T-cell (primary cell): ENCODE results near the gene ITPR2. TPM values are rescaled to one million over a fixed set of nuclear protein-coding genes. Genes with fewer than 3 reads are reported as not detected.

Experiments used
- ATAC-seq, 4 experiments: fragments of 200-7000 bp in 3 of 4; fragments of 150-1000 bp in 1 of 4; cut with Tn5 transposase; replicated peaks in 1 of 4; 1 replicate in 3 of 4; 2 replicates in 1 of 4; pipeline ENCODE4 v1.10.0; 2021; ENCODE audit warnings: moderate library complexity in 3 of 4, mild to moderate bottlenecking in 2 of 4, moderate number of reproducible peaks in 1 of 4
- CTCF ChIA-PET, 2 donors: fragments of 300-600 bp; sonication (Branson Sonifier 250); formaldehyde crosslinking; loops; one replicate each; lab custom pipeline; 2022; ENCODE audit warnings: antibody characterized with exemption in 2 of 2; lab: Charles Lee
- POLR2A ChIA-PET, 2 donors: fragments of 300-600 bp; sonication (Branson Sonifier 250); formaldehyde crosslinking; loops; one replicate each; lab custom pipeline; 2022; ENCODE audit warnings: antibody characterized with exemption in 2 of 2; lab: Charles Lee
- DNase-seq, 35 experiments: peaks; one replicate each; pipeline versions ENCODE4 v3.0.0 to v3.0.0-alpha.2; 2013 to 2023
- H3K27ac ChIP-seq: one replicate; pipeline ENCODE4 v1.5.1; 2013; ENCODE audit warnings: low read length
- H3K27me3 ChIP-seq, 2 experiments: replicated peaks in 1 of 2; 1 replicate in 1 of 2; 2 replicates in 1 of 2; pipeline versions ENCODE4 v1.6.1 to v1.7.0; 2013; ENCODE audit warnings: low read length in 1 of 2, mixed read lengths in 1 of 2; ENCODE audit not compliant: control insufficient read depth in 2 of 2, insufficient read depth in 2 of 2; ENCODE audit errors: extremely low read depth in 1 of 2
- H3K36me3 ChIP-seq, 2 donors: 1 replicate in 1 of 2; 2 replicates in 1 of 2; pipeline versions ENCODE4 v1.6.1 to v1.7.0; 2013; ENCODE audit warnings: low read length in 1 of 2; ENCODE audit not compliant: control insufficient read depth in 2 of 2, insufficient read depth in 1 of 2; ENCODE audit errors: extremely low read depth in 1 of 2
- H3K4me1 ChIP-seq, 2 experiments: 1 replicate in 1 of 2; 2 replicates in 1 of 2; pipeline versions ENCODE4 v1.6.1 to v1.7.0; 2013; ENCODE audit warnings: low read length in 2 of 2, mixed read lengths in 1 of 2; ENCODE audit not compliant: insufficient read depth in 2 of 2, control insufficient read depth in 1 of 2; ENCODE audit errors: extremely low read depth in 1 of 2
- H3K4me3 ChIP-seq, 2 donors: 1 replicate in 1 of 2; 2 replicates in 1 of 2; pipeline versions ENCODE4 v1.5.1 to v1.7.0; 2013; ENCODE audit warnings: mild to moderate bottlenecking in 2 of 2, low read length in 1 of 2, moderate library complexity in 1 of 2; ENCODE audit not compliant: control insufficient read depth in 1 of 2; ENCODE audit errors: extremely low read depth in 1 of 2
- H3K9me3 ChIP-seq: 2 replicates; pipeline ENCODE4 v1.7.0; 2013
- H3K27ac Mint-ChIP-seq, 2 donors: one replicate each; pipeline ENCODE4 v1.8.0; 2020 to 2021; ENCODE audit warnings: mild to moderate bottlenecking in 2 of 2, mixed read lengths in 2 of 2
- H3K27me3 Mint-ChIP-seq, 2 donors: one replicate each; pipeline ENCODE4 v1.8.0; 2021 to 2022; ENCODE audit warnings: mixed read lengths in 2 of 2
- H3K36me3 Mint-ChIP-seq: one replicate; pipeline ENCODE4 v1.8.0; 2021; ENCODE audit warnings: mixed read lengths
- H3K4me1 Mint-ChIP-seq, 3 donors: one replicate each; pipeline ENCODE4 v1.8.0; 2020 to 2022; ENCODE audit warnings: mixed read lengths in 3 of 3, mild to moderate bottlenecking in 1 of 3
- H3K4me3 Mint-ChIP-seq, 3 donors: one replicate each; pipeline ENCODE4 v1.8.0; 2020 to 2022; ENCODE audit warnings: mild to moderate bottlenecking in 3 of 3, mixed read lengths in 3 of 3, moderate library complexity in 3 of 3
- H3K9me3 Mint-ChIP-seq, 3 donors: one replicate each; pipeline ENCODE4 v1.8.0; 2020 to 2022; ENCODE audit warnings: mixed read lengths in 3 of 3
- WGBS: methylation state at CpG from one replicate; pipeline ENCODE4 v1.1.5; 2013; ENCODE audit warnings: missing lambda C conversion rate; ENCODE audit not compliant: insufficient coverage; 5-methylcytosine and 5-hydroxymethylcytosine counted together
- total RNA-seq, 35 experiments: library from RNA in 6 of 35; stranded (reverse) in 6 of 35; fragments of 120-200 nt in 1 of 35; gene quantifications; one replicate each; pipeline versions ENCODE4 v1.2.1 to v1.2.4 and lab custom pipeline; 2013 to 2026

ITPR2 gene
- total RNA-seq, 5 donors from 2014 or later (not counting 1 experiment from before 2014, with no cell fraction given) = 38.8 to 52.5 (median 44.5) TPM

DNA sequence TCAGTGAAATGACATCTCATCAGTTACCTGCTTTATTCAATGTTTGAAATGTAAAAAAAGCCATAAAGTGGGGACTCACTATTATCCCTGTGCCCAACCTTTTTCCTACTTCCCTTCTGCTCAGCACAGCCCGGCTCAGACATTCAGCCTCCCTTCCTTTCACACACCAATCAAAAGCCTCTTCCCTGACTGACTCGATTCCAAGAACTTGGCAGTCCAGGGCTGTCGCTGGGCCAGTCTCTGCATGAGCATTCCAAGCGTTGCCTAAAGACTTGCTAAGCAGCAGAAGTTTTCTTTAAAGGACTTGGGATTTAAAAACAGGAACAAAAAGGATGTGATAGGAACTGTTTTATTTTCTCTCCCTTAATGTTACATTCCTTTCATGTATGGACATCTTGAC lies 22.7 kb downstream of the ITPR2 start:
- H3K4me1 ChIP-seq = peaks cover 0 to 3% of the 10 kb centered on the region in 2 experiments
- Mint-ChIP-seq H3K27ac (no peak overlapping the region), H3K4me3 (no peak overlapping the region), H3K4me1 (peaks cover 20 to 34% (median 33%) of the 10 kb centered on the region in 3 donors), H3K36me3 (peaks cover 27% of the 10 kb centered on the region), H3K27me3 (no peaks in the 10 kb centered on the region), H3K9me3 (no peaks in the 10 kb centered on the region)
- POLR2A ChIA-PET = no interaction called here
- no peak for DNase-seq
- no peaks in the 10 kb centered on the region for H3K9me3 ChIP-seq
- H3K27me3 ChIP-seq = no peaks in the 10 kb centered on the region
- no peak for ATAC-seq
- no peak overlapping the region for H3K4me3 ChIP-seq
- no peak overlapping the region for H3K27ac ChIP-seq
- CTCF ChIA-PET = no interaction called here
- WGBS = 100% methylated on average over 1 of the region's 4 CpGs
- H3K36me3 ChIP-seq = no peaks in the 10 kb centered on the region

DNA sequence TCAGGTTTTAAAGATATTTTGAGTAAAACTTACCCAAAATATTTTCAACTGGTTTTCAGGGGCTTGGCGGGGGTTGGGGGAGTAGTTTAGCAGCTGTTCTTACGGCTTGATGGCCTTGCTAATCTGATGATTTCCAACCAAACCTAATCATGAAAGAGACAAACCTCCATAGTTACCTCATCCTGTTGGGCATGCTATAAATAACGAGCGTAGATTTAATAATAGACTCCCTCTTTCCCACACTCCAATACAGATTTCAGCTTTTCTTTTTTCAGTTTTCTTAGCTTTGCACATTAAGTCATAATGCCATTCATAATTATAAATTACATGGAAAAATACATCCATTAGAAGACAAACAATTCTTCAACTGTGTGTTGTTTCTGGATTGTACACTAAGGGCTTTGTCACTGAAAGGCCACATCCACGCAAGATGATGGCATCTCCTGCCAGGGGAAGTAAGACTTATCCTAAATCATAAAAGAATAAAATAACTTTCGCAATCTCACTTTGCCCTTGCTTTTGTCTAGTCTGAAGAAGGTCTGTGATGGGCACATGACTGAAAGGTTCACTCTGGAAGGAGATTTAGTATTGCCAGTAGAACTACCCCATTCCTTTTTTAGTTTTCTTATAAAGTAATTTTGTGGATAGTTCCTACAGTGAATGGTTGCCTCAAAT lies 23.2 kb downstream of the ITPR2 start:
- Mint-ChIP-seq H3K4me1 (peaks cover 21 to 36% (median 34%) of the 10 kb centered on the region in 3 donors), H3K27ac (no peak overlapping the region), H3K4me3 (no peak overlapping the region), H3K9me3 (no peaks in the 10 kb centered on the region), H3K27me3 (no peaks in the 10 kb centered on the region), H3K36me3 (peaks cover 27% of the 10 kb centered on the region)
- DNase-seq = no peak
- ChIA-PET POLR2A (no interaction called here), CTCF (no interaction called here)
- Histone ChIP-seq H3K4me1 (peaks cover 0 to 3% of the 10 kb centered on the region in 2 experiments), H3K9me3 (no peaks in the 10 kb centered on the region), H3K4me3 (no peak overlapping the region), H3K27me3 (no peaks in the 10 kb centered on the region), H3K36me3 (no peaks in the 10 kb centered on the region), H3K27ac (no peak overlapping the region)
- ATAC-seq = no peak
- 80% methylated on average over 2 of the region's 6 CpGs for WGBS

DNA sequence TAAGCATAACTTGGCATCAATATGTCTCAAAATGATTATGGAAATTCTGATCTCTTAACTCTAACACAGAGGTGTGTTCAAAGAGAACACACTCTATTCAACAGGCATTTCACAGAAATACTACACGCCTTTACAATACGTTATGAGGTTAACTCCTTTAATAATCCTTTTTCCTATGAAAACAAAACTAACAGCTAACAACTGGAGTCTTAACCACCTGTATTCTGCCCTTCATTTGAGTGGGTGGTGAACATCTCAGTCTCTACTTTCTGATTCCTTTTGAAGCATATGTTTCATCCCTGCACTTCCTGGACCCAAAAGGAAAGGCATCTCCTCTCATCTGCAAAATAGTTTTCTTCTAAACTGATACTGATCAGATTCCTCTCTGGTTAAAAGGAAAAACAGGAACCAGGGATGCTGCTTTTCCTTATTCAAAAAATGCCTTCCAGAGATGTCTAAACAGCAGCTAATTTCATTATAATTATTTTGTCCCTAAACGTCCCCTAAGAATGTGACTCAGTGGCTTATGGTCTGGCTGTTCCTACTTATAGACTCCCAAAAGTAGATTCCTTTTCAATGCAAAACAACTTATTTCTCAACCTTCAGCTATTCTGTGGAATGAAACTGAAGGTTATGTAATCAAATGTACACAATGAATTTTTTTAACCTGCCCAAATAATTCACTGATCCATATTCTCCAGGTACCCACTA lies 24.1 kb downstream of the ITPR2 start:
- Mint-ChIP-seq H3K4me3 (no peak overlapping the region), H3K36me3 (peaks cover 26% of the 10 kb centered on the region), H3K4me1 (peaks cover 27 to 38% (median 36%) of the 10 kb centered on the region in 3 donors), H3K27ac (no peak overlapping the region), H3K27me3 (no peaks in the 10 kb centered on the region), H3K9me3 (no peaks in the 10 kb centered on the region)
- H3K4me1 ChIP-seq = peaks cover 0 to 3% of the 10 kb centered on the region in 2 experiments
- H3K4me3 ChIP-seq = no peak overlapping the region
- H3K36me3 ChIP-seq = no peaks in the 10 kb centered on the region
- no peak overlapping the region for H3K27ac ChIP-seq
- ChIA-PET CTCF (no interaction called here), POLR2A (interaction anchor here in 1 of 2 donors (1.1 kb wide), 1 partner anchor 15 kb away, joined by 3 read pairs; no protein-coding TSS in a partner anchor)
- no peaks in the 10 kb centered on the region for H3K27me3 ChIP-seq
- WGBS = no CpG with 5 or more reads among the region's 3 CpGs
- DNase-seq (no peak), ATAC-seq (no peak)
- H3K9me3 ChIP-seq = no peaks in the 10 kb centered on the region

DNA sequence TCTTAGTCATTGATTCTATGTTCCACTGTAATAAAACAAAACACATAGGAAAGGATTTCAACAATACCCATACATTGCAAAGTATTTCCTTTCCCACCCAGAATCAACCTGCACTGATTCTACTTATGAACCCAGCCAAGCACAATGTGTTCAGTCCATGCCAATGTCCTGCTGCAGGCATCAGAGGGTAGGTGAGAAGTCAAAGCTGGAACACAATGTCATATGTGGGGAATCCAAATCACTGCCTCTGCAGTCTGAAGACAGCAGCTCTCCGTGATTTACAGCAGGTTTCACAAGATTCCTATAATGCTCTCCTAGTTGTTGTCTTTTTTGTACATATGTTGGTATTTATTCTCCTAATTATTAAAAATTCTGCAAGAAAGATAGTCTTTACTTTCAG lies 25.7 kb downstream of the ITPR2 start:
- Mint-ChIP-seq H3K4me1 (peaks cover 35 to 48% (median 44%) of the 10 kb centered on the region in 3 donors), H3K9me3 (no peaks in the 10 kb centered on the region), H3K36me3 (peaks cover 18% of the 10 kb centered on the region), H3K27ac (no peak overlapping the region), H3K4me3 (no peak overlapping the region), H3K27me3 (no peaks in the 10 kb centered on the region)
- no peaks in the 10 kb centered on the region for H3K9me3 ChIP-seq
- POLR2A ChIA-PET = interaction anchor here in 1 of 2 donors (0.5 kb wide), 1 partner anchor 10 kb away, joined by 4 read pairs; no protein-coding TSS in a partner anchor
- H3K4me1 ChIP-seq = peaks cover 0 to 3% of the 10 kb centered on the region in 2 experiments
- CTCF ChIA-PET = no interaction called here
- no CpG with 5 or more reads among the region's 1 CpG for WGBS
- ATAC-seq (no peak), DNase-seq (no peak)
- no peak overlapping the region for H3K27ac ChIP-seq
- H3K4me3 ChIP-seq = no peak overlapping the region
- no peaks in the 10 kb centered on the region for H3K36me3 ChIP-seq
- no peaks in the 10 kb centered on the region for H3K27me3 ChIP-seq

DNA sequence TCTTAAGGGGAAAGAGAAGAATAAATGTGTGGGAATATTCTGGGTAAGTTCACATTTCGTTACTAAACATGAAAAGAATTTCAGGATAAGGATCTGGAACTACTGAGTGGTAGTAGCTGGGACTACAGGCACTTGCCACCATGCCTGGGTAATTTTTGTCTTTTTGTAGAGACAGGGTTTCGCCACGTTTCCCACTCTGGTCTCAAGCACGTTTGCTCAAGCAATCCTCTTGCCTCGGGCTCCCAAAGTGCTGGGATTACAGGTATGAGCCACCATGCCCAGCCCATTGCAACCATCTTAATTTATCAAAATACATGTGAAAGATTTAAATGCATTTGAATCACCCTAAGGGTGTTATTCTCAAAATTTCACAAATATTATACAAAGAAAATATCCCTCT lies 26.4 kb downstream of the ITPR2 start:
- ATAC-seq (no peak), DNase-seq (no peak)
- Mint-ChIP-seq H3K36me3 (peaks cover 20% of the 10 kb centered on the region), H3K4me1 (peaks cover 35 to 50% (median 44%) of the 10 kb centered on the region in 3 donors), H3K27ac (no peak overlapping the region), H3K9me3 (no peaks in the 10 kb centered on the region), H3K4me3 (no peak overlapping the region), H3K27me3 (no peaks in the 10 kb centered on the region)
- H3K27ac ChIP-seq = no peak overlapping the region
- POLR2A ChIA-PET = no interaction called here
- H3K36me3 ChIP-seq = no peaks in the 10 kb centered on the region
- H3K4me3 ChIP-seq = no peak overlapping the region
- H3K4me1 ChIP-seq = peaks cover 0 to 3% of the 10 kb centered on the region in 2 experiments
- 90% methylated on average over 2 of the region's 5 CpGs for WGBS
- H3K9me3 ChIP-seq = no peaks in the 10 kb centered on the region
- no peaks in the 10 kb centered on the region for H3K27me3 ChIP-seq
- CTCF ChIA-PET = interaction anchor here in 1 of 2 donors (0.6 kb wide), 1 partner anchor 1624 kb away, joined by 3 read pairs; no protein-coding TSS in a partner anchor

DNA sequence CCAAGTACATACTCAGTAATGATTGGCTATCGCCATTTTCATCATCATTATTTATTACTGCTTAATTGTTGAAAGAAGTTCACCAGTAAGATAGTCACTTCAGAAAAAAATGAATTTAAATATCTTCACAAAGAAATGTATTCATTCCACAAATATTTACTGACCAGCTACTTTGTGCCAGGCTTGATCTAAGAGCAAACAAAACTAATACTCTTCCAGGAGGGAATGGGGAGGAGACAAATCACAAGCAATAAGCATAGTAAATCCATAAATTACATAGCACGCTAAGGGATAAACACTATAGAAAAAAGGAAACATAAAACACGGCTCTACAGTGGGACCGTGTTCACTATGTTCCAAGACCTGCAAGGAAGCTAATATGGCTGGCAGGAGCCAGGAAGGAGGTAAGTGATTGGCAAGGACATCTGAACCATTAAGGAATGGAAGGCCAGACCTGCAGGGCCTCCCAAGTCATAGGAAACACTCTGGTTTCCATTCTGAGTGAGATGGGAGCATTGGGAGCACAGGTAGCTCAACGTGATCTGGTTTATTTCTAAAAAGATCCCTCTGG lies 27.5 kb downstream of the ITPR2 start:
- Mint-ChIP-seq H3K36me3 (peaks cover 27% of the 10 kb centered on the region), H3K9me3 (no peaks in the 10 kb centered on the region), H3K4me3 (no peak overlapping the region), H3K27ac (no peak overlapping the region), H3K4me1 (peaks cover 35 to 59% (median 44%) of the 10 kb centered on the region in 3 donors), H3K27me3 (no peaks in the 10 kb centered on the region)
- no peak overlapping the region for H3K4me3 ChIP-seq
- H3K36me3 ChIP-seq = no peaks in the 10 kb centered on the region
- no peaks in the 10 kb centered on the region for H3K27me3 ChIP-seq
- H3K27ac ChIP-seq = no peak overlapping the region
- ChIA-PET POLR2A (no interaction called here), CTCF (interaction anchor here in 1 of 2 donors (0.6 kb wide), 1 partner anchor 1370 kb away, joined by 4 read pairs; no protein-coding TSS in a partner anchor)
- DNase-seq (no peak), ATAC-seq (no peak)
- 92% methylated on average over 2 of the region's 5 CpGs for whole genome bisulfite sequencing
- H3K9me3 ChIP-seq = no peaks in the 10 kb centered on the region
- H3K4me1 ChIP-seq = peaks cover 0 to 3% of the 10 kb centered on the region in 2 experiments
